GM12878 (cell line): Measurements from ENCODE around the gene PRR7. TPM values are rescaled to one million over a fixed set of nuclear protein-coding genes. Genes with fewer than 3 reads are reported as not detected.

Source experiments
- ASH2L ChIP-seq: fragments of 300-600, 200-600 bp; sonication (generic); IDR thresholded peaks from 2 replicates; pipeline ENCODE4 v1.6.1; 2017; ENCODE audit warnings: low read depth, mild to moderate bottlenecking, borderline replicate concordance
- CHD1 ChIP-seq: IDR thresholded peaks from 2 replicates; pipeline ENCODE4 v1.6.1; 2012; ENCODE audit warnings: low read depth, low read length, improper control_type of control experiment
- EP300 ChIP-seq, 2 experiments: fragments of 150-350 bp in 1 of 2; IDR thresholded peaks; 2 replicates each; pipeline ENCODE4 v1.6.1; 2011 to 2012; ENCODE audit warnings: low read depth in 2 of 2, low read length in 2 of 2, borderline replicate concordance in 1 of 2, improper control_type of control experiment in 1 of 2, inconsistent platforms in 1 of 2; ENCODE audit not compliant: control insufficient read depth in 1 of 2
- HCFC1 ChIP-seq: fragments of 150-350 bp; IDR thresholded peaks from 2 replicates; pipeline ENCODE4 v1.6.1; 2014; ENCODE audit warnings: low read length
- JUND ChIP-seq: IDR thresholded peaks from 2 replicates; pipeline ENCODE4 v1.6.1; 2012; ENCODE audit warnings: low read depth, mild to moderate bottlenecking, low read length, improper control_type of control experiment, moderate library complexity
- MXI1 ChIP-seq: fragments of 150-350 bp; IDR thresholded peaks from 2 replicates; pipeline ENCODE4 v1.6.1; 2011; ENCODE audit warnings: low read depth, mild to moderate bottlenecking, inconsistent platforms, low read length, improper control_type of control experiment
- MYC ChIP-seq: IDR thresholded peaks from 2 replicates; pipeline ENCODE4 v1.6.1; 2011; ENCODE audit warnings: mild to moderate bottlenecking, low read length, moderate library complexity, inconsistent platforms; ENCODE audit not compliant: insufficient read depth, insufficient replicate concordance, insufficient read length, severe bottlenecking
- NR2C1 ChIP-seq: fragments of 450-650 bp; IDR thresholded peaks from 2 replicates; pipeline ENCODE4 v1.6.1; 2017; ENCODE audit warnings: antibody characterized with exemption, mild to moderate bottlenecking, moderate library complexity
- POLR2AphosphoS5 ChIP-seq: IDR thresholded peaks from 2 replicates; pipeline ENCODE4 v1.6.1; 2011; ENCODE audit warnings: mild to moderate bottlenecking, low read length, inconsistent platforms
- RUNX3 ChIP-seq: IDR thresholded peaks from 2 replicates; pipeline ENCODE4 v1.6.1; 2012; ENCODE audit warnings: low read length, inconsistent platforms
- SP1 ChIP-seq: IDR thresholded peaks from one replicate; pipeline ENCODE4 v1.6.1; 2011; ENCODE audit warnings: low read depth, low read length
- TCF3 ChIP-seq: IDR thresholded peaks from 2 replicates; pipeline ENCODE4 v1.6.1; 2012; ENCODE audit warnings: low read depth, mild to moderate bottlenecking, low read length, borderline replicate concordance; ENCODE audit not compliant: insufficient read depth
- YBX1 ChIP-seq: fragments of 450-650 bp; IDR thresholded peaks from 2 replicates; pipeline ENCODE4 v1.6.1; 2016; ENCODE audit warnings: antibody characterized with exemption
- ZNF207 ChIP-seq: fragments of 450-650 bp; IDR thresholded peaks from 2 replicates; pipeline ENCODE4 v1.6.1; 2014; ENCODE audit warnings: antibody characterized with exemption, mild to moderate bottlenecking, borderline replicate concordance
- ZNF274 ChIP-seq: IDR thresholded peaks from one replicate; pipeline ENCODE4 v1.8.0; 2011; ENCODE audit not compliant: insufficient read length, insufficient read depth
- polyA plus RNA-seq, 11 experiments: library from polyadenylated mRNA; depleted of rRNA in 4 of 11; unstranded in 6 of 11; stranded (reverse) in 5 of 11; fragments of >200 nt; fragmentation: Nextera tagmentation in 4 of 11; fragmentation: Illumina TruSeq in 1 of 11; extraction: Ambion mirVana in 4 of 11; extraction: Trizol in 1 of 11; gene quantifications; 1 replicate in 1 of 11; 2 replicates in 10 of 11; pipeline versions ENCODE4 v1.2.1 to v1.2.3, GENCODE V29; 2011 to 2016; ENCODE audit warnings: inconsistent platforms in 2 of 11, missing spikeins in 2 of 11, low read depth in 1 of 11
- total RNA-seq, 4 experiments: library from RNA; depleted of rRNA in 3 of 4; stranded (reverse); fragments of >200 nt in 3 of 4; fragmentation: Illumina TruSeq in 1 of 4; extraction: Trizol in 1 of 4; gene quantifications; 2 replicates each; pipeline versions ENCODE4 v1.2.1 to v1.2.3, GENCODE V29; 2013 to 2021
- TF ChIP-seq, protein P1 (sequence below): fragments of 450-650 bp; IDR thresholded peaks from 2 replicates; pipeline ENCODE4 v1.6.1; 2017; ENCODE audit warnings: mild to moderate bottlenecking, low read depth, inconsistent platforms; ENCODE audit not compliant: poor library complexity, severe bottlenecking
- TF ChIP-seq, protein P2 (sequence below): IDR thresholded peaks from 2 replicates; pipeline ENCODE4 v1.6.1; 2012; ENCODE audit warnings: low read depth, low read length, improper control_type of control experiment
- TF ChIP-seq, protein P3 (sequence below): IDR thresholded peaks from 2 replicates; pipeline ENCODE4 v1.6.1; 2011; ENCODE audit warnings: low read depth, low read length, improper control_type of control experiment, borderline replicate concordance
- TF ChIP-seq, protein P4 (sequence below): fragments of 450-650 bp; IDR thresholded peaks from 2 replicates; pipeline ENCODE4 v1.6.1; 2017; ENCODE audit warnings: mild to moderate bottlenecking, moderate library complexity
- TF ChIP-seq, protein P5 (sequence below): fragments of 450-650 bp; IDR thresholded peaks from 2 replicates; pipeline ENCODE4 v1.6.1; 2016; ENCODE audit warnings: mild to moderate bottlenecking

PRR7 gene
- total and polyA plus RNA-seq, 10 of the 15 experiments (the other 5 are each of a cell fraction or from before 2014, with no cell fraction given) = 0.09 to 18.8 (median 4.6) TPM; not detected in 2

DNA sequence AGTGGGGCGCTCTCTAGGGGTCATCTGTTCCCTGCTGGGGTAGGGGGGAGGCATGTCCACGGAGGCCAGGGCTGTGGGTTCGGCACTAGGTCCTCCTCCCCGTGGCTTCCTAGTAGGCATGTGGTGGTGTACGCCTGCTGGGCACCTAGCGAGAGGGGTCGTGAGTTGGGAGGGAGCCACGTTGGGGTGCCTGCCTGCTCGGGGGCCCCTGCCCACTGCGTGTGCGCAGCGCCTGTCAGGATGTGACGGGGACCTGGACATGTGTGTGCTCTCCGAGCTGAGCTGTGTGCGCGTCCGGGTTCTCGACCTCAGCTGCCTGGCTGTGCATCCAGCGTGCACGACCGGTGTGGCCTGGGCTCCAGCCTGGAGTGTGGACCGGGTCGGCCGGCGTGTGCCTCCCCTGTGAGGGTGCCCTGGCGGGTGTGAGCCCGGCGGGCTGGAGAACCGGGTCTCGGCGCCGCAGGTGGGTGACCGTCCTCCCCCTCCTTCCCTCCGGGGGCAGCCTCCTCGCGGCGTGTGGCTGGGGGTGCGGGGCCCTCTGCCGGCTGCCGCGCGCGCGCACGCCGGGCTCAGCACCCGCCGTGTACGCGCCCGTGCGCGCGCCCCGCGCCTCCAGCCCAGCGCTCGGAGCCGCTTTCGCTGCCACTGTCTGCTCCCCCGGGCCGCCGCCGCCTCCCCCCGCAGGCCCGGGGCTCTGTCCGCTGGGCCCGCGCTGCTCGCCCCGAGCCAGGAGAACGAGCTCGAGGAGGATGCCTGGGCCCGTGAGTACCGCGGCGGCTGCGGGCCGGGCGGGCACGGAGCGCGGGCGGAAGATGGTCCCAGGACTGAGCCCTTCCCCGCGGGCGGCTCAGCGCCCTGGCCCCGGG lies at the start of gene PRR7 (continued):
- TF ChIP-seq ZNF274 = no peak
- TF ChIP-seq NR2C1 = no peak
- 0 out of 4 replicates have a peak, but pooled peaks of 1 of the 2 experiments have one; percentile 15 for TF ChIP-seq EP300 (IDR thresholded peaks at IDR 0.05; ENCODE audit: borderline replicate concordance in 1 of 2, control insufficient read depth in 1 of 2, low read depth in 2 of 2, low read length in 2 of 2)
- no peak for TF ChIP-seq CHD1
- TF ChIP-seq, protein P1, sequence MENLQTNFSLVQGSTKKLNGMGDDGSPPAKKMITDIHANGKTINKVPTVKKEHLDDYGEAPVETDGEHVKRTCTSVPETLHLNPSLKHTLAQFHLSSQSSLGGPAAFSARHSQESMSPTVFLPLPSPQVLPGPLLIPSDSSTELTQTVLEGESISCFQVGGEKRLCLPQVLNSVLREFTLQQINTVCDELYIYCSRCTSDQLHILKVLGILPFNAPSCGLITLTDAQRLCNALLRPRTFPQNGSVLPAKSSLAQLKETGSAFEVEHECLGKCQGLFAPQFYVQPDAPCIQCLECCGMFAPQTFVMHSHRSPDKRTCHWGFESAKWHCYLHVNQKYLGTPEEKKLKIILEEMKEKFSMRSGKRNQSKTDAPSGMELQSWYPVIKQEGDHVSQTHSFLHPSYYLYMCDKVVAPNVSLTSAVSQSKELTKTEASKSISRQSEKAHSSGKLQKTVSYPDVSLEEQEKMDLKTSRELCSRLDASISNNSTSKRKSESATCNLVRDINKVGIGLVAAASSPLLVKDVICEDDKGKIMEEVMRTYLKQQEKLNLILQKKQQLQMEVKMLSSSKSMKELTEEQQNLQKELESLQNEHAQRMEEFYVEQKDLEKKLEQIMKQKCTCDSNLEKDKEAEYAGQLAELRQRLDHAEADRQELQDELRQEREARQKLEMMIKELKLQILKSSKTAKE = no peak
- no peak for TF ChIP-seq MXI1
- no peak for TF ChIP-seq MYC
- TF ChIP-seq, protein P2, sequence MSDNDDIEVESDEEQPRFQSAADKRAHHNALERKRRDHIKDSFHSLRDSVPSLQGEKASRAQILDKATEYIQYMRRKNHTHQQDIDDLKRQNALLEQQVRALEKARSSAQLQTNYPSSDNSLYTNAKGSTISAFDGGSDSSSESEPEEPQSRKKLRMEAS = 0 out of 2 replicates have a peak, but pooled peaks have one; percentile 34
- TF ChIP-seq, protein P3, sequence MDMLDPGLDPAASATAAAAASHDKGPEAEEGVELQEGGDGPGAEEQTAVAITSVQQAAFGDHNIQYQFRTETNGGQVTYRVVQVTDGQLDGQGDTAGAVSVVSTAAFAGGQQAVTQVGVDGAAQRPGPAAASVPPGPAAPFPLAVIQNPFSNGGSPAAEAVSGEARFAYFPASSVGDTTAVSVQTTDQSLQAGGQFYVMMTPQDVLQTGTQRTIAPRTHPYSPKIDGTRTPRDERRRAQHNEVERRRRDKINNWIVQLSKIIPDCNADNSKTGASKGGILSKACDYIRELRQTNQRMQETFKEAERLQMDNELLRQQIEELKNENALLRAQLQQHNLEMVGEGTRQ = no peak
- peak; percentile 73; the same call in 1 of the 2 replicates for TF ChIP-seq POLR2AphosphoS5
- no peak for TF ChIP-seq SP1
- TF ChIP-seq RUNX3 = no peak
- TF ChIP-seq ASH2L = no peak
- TF ChIP-seq JUND = no peak
- TF ChIP-seq, protein P4, sequence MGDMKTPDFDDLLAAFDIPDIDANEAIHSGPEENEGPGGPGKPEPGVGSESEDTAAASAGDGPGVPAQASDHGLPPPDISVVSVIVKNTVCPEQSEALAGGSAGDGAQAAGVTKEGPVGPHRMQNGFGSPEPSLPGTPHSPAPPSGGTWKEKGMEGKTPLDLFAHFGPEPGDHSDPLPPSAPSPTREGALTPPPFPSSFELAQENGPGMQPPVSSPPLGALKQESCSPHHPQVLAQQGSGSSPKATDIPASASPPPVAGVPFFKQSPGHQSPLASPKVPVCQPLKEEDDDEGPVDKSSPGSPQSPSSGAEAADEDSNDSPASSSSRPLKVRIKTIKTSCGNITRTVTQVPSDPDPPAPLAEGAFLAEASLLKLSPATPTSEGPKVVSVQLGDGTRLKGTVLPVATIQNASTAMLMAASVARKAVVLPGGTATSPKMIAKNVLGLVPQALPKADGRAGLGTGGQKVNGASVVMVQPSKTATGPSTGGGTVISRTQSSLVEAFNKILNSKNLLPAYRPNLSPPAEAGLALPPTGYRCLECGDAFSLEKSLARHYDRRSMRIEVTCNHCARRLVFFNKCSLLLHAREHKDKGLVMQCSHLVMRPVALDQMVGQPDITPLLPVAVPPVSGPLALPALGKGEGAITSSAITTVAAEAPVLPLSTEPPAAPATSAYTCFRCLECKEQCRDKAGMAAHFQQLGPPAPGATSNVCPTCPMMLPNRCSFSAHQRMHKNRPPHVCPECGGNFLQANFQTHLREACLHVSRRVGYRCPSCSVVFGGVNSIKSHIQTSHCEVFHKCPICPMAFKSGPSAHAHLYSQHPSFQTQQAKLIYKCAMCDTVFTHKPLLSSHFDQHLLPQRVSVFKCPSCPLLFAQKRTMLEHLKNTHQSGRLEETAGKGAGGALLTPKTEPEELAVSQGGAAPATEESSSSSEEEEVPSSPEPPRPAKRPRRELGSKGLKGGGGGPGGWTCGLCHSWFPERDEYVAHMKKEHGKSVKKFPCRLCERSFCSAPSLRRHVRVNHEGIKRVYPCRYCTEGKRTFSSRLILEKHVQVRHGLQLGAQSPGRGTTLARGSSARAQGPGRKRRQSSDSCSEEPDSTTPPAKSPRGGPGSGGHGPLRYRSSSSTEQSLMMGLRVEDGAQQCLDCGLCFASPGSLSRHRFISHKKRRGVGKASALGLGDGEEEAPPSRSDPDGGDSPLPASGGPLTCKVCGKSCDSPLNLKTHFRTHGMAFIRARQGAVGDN = peak; percentile 21; the same call in 1 of the 2 replicates
- TF ChIP-seq TCF3 = 0 out of 2 replicates have a peak, but pooled peaks have one; percentile 70
- TF ChIP-seq, protein P5, sequence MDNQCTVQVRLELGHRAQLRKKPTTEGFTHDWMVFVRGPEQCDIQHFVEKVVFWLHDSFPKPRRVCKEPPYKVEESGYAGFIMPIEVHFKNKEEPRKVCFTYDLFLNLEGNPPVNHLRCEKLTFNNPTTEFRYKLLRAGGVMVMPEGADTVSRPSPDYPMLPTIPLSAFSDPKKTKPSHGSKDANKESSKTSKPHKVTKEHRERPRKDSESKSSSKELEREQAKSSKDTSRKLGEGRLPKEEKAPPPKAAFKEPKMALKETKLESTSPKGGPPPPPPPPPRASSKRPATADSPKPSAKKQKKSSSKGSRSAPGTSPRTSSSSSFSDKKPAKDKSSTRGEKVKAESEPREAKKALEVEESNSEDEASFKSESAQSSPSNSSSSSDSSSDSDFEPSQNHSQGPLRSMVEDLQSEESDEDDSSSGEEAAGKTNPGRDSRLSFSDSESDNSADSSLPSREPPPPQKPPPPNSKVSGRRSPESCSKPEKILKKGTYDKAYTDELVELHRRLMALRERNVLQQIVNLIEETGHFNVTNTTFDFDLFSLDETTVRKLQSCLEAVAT = no peak
- no peak for TF ChIP-seq HCFC1
- TF ChIP-seq YBX1 = no peak
- no peak for TF ChIP-seq ZNF207
